ENCODE measurements around the gene ZNF273.

Gene ZNF273

DNA sequence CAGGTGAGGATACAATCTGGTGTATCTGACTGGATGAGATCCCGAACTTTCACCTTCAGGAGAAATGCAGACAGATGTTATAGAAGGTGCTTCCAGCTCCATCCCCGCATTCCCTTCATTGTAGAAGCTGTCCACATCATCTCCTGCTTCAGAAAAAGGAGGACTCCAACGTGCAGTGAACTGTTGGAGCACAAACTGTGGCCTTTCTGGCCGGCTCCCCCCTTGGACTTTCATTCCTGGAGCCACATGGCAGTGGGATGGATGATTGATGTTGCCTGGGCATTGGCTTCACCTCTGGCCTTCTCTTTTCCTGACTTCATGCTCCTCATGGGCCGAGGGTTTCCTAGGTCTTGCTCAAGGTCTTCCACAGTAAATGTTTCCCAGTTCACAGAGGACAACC lies 29.6 kb upstream of the ZNF273 start:
- H3K27ac ChIP-seq: no peak overlapping the region
- TF ChIP-seq ZFX (IDR thresholded peaks at IDR 0.05): no peak
- TF ChIP-seq, protein P1, sequence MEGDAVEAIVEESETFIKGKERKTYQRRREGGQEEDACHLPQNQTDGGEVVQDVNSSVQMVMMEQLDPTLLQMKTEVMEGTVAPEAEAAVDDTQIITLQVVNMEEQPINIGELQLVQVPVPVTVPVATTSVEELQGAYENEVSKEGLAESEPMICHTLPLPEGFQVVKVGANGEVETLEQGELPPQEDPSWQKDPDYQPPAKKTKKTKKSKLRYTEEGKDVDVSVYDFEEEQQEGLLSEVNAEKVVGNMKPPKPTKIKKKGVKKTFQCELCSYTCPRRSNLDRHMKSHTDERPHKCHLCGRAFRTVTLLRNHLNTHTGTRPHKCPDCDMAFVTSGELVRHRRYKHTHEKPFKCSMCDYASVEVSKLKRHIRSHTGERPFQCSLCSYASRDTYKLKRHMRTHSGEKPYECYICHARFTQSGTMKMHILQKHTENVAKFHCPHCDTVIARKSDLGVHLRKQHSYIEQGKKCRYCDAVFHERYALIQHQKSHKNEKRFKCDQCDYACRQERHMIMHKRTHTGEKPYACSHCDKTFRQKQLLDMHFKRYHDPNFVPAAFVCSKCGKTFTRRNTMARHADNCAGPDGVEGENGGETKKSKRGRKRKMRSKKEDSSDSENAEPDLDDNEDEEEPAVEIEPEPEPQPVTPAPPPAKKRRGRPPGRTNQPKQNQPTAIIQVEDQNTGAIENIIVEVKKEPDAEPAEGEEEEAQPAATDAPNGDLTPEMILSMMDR (conservative IDR thresholded peaks at IDR 0.05): no peak

DNA sequence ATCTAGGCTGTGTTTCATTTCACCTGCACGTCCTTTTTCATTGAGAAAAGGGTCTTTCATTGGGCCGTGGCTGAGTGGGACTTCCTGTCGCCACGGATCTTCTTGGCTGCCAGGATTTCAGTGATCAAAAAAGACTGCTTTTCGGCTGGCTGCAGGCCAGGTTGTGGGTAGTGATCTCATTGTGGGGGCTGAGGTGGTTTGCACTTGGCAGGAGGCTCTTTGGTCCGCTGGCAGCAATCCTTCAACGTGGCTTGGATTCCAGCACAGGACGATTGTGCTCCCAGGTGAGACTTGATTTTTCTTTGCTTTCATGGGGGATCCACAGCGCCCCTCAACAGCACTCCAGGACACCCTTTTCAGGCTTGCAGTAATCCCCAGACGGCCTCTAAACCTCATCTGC lies 29.0 kb upstream of the ZNF273 start:
- no peak for TF ChIP-seq ZFX (IDR thresholded peaks at IDR 0.05)
- TF ChIP-seq, protein P1 (conservative IDR thresholded peaks at IDR 0.05): no peak
- H3K27ac ChIP-seq: no peak overlapping the region

DNA sequence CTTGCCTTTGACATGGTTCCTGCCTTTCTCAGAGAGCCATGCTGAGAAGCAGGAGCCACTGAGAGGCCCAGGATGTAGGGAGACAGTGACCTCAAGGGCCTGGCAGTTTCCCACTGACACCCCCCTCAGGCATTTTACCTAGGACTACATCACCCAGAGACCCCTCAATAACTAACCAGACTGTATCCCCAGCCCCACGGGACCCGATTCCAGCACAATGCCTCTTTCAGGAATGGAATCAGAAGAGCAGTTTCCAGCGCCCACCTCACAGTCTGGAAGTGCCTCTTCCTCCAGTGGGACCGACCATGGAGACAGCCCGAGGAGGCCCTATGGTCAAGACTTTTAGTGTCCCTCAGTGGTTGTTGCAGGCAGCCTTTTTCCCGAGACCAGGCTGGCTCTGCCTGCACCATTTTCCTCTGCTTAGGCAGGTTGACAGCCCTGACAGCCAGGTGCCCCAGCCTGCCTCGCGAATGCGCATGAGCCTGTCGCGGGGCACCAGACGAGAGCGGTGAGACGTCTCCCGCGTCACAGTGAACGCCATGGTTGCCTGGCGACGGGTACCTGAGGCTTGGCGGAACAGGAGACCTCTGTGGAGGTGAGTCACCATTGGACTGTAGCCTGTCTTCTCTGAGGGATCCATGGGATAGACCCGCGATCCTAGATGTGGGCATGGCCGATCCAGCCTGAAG lies 28.4 kb upstream of the ZNF273 start:
- H3K27ac ChIP-seq: no peak overlapping the region
- TF ChIP-seq, protein P1 (conservative IDR thresholded peaks at IDR 0.05): no peak
- TF ChIP-seq ZFX (IDR thresholded peaks at IDR 0.05): no peak

DNA sequence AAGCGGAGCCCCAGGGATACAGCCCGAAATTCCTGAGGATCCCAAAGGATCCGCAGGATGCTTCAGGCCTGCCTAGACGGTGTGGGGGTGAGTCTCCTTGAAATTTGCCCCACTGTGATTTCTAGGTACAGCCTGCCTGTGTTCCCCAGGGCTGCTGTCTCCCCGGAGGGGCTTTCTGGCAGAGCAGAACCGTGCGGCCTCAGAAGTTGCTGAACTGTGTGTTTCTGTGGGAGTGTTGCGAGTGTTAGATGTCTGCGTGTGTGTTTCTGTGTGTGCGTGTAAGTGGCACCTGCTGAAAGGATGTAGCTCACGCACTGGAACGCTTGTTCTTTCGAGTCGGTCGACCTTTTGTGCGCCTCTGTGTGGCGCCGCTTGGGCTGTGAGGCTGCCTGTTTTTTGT lies 27.8 kb upstream of the ZNF273 start:
- no peak for TF ChIP-seq ZFX (IDR thresholded peaks at IDR 0.05)
- TF ChIP-seq, protein P1 (conservative IDR thresholded peaks at IDR 0.05): no peak
- no peak overlapping the region for H3K27ac ChIP-seq

DNA sequence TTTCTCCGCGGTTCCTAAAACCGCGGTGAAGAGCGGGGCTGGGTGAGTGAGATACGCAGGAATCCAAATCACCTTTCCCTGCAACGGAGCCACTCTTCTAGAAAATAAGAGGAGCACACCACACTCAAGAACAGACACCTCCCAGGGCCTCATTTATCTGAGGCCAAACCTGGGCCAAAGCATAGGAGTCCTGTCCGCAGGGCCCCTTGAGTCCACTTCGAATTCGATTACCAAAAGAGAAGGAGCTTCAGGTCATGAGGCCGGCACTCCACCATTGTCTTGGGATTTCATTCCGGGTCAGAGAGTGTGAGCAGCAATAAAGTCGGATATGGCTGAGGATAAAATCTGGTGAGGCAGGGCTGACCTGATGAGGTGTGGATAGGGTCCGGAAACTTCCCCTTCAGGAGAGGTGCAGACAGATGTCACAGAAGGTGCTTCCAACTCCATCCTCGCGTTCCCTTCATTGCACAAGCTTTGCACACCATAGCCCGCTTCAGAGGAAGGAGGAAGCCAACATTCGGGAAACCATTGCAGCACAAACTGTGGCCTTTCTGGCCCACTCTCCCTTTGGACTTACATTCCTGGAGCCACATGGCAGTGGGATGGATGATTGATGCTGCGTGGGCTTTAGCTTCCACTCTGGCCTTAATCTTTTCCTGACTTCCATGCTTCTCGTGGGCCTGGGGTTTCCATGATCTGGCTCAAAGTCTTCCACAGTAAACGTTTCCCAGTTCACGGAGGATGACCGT lies 27.2 kb upstream of the ZNF273 start:
- no peak overlapping the region for H3K27ac ChIP-seq
- no peak for TF ChIP-seq ZFX (IDR thresholded peaks at IDR 0.05)

DNA sequence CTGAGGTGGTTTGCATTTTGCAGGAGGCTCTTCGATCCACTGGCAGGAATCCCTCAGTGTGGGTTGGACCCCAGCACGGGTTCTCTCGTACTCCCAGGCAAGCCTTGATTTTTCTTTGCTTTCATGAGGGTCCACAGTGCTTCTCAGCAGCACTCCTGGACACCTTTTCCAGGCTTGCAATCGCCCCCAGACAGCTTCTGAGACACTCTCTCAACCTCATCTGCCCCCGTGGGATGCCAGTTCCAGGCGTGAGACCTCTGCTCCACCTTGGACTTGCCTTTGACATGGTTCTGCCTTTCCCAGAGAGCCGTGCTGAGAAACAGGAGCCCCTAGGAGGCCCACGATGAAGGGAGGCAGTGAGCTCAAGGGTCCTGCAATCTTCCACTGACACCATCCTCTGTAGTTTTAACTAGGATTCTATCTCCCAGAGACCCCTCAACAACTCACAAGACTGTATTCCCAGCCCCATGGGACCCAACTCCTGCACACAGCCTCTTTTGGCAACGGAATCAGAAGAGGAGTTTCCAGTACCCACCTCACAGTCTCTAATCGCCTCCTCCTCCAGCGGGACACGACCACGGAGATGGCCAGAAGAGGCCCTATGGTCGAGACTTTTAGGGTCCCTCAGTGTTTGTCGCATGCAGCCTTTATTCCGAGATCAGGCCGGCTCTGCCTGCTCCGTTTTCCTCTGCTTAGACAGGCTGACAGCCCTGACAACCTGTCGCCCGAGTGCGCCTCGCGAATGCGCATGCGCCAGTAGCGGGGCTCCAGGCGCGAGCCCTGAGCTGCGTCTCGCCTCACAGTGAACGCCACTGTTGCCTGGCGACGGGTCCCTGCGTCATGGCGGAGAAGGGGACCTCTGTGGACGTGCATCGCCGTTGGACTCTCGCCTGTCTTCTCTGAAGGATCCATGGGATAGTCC lies 26.0 kb upstream of the ZNF273 start:
- TF ChIP-seq, protein P1 (conservative IDR thresholded peaks at IDR 0.05): no peak
- TF ChIP-seq ZFX (IDR thresholded peaks at IDR 0.05): no peak
- H3K27ac ChIP-seq: no peak overlapping the region

DNA sequence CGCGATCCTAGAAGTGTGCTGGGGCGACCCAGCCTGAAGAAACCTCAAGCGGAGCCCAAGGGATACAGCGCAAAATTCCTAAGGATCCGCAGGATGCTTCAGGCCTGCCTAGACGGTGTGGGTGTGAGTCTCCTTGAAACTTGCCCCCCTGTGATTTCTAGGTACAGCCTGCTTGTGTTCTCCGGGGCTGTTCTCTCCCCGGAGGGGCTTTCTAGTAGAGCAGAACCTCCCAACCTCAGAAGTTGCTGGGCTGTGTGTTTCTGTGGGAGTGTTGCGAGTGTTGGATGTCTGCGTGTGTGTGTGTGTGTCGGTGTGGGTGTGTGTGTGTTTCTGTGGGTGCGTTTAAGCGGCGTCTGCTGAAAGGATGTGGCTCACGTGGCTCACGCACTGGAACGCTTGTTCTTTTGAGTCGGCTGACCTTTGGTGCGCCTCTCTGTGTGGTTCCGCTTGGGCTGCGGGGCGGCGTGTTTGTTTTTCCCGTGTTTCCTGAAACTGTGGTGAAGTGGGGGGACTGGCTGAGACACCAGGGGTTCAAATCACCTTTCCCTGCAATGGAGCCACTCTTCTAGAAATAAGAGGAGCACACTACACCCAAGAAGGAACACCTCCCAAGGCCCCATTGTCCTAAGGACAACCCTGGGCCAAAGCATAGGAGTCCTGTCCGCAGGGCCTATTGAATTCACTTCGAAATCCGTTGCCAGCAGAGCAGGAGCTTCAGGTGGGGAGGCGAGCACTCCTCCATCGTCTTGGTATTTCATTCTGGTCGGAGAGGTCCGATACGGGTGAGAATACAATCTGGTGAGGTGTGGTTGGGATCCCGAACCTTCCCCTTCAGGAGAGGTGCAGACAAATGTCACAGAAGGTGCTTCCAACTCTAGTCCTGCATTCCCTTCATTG lies 25.1 kb upstream of the ZNF273 start:
- no peak for TF ChIP-seq ZFX (IDR thresholded peaks at IDR 0.05)
- TF ChIP-seq, protein P1 (conservative IDR thresholded peaks at IDR 0.05): no peak
- no peak overlapping the region for H3K27ac ChIP-seq

Measured in C4-2B (cell line).